Activated gamma-delta T cell (primary cell): ENCODE measurements around the gene G6PD.
"Not testable (repeated sequence)": the region's sequence is repeated elsewhere in the genome, so short reads cannot be mapped to it uniquely, and the experiment has no call there.

Experiments
- DNase-seq: peaks from one replicate; lab custom pipeline; 2025; lab: John Stamatoyannopoulos, UW
- total RNA-seq, 2 donors: gene quantifications; one replicate each; lab custom pipeline; 2026; lab: John Stamatoyannopoulos, UW

Gene G6PD
- 52.3 to 70.1 reads per million in 2 donors for total RNA-seq

DNA sequence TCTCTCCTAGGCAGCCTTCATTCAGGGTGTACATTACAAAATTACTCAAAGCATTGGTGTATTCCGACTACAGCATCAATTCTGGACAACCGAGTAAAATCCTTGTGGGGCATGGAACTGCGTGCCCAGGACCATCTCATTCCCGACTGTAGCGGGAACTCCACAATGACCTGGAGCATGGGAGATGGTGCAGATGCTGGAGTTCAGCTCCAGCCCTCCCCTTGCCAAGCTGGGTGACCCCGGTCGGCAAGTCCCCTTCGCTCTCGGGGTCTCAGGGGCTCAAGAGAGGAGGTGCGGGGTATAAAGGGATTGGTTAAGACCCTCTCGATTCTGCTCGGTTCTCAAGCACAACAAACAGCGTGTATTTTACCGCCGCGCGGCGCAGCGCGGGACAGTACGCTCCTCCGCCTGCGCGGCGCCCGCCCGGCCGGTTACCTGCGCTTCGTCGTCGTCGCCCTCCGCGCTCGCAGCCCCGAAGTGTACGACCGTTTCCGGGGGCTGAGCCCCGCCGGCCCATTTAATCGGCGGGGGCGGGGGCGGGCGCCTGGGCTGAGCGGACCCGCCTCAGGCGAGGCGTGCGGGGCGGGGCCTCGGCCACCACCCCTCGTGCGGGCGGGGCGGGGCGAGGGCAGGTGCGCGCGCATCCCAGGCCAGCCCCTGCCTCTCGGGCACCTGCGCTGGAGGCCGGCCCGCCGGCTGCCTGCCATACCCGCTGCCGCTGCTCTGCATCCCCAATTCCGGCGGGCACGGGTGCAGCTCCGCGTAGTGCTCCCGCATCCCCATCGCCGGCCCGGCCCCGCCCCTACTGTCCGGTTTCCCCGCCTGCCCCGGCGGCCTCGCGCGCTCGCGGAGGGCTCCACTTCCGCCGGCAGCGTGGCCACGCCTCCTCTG lies at the start of gene G6PD:
G6PD (minus strand) TSS at position 493 of the 891 bp plus-strand sequence. CDS start 691 bp downstream, outside the sequence.
- DNase-seq = peak; percentile 79

- no peak for DNase-seq
Observed at GRCh38 chrX:154595559-154596249, 49.1 kb upstream of the G6PD start.

DNA sequence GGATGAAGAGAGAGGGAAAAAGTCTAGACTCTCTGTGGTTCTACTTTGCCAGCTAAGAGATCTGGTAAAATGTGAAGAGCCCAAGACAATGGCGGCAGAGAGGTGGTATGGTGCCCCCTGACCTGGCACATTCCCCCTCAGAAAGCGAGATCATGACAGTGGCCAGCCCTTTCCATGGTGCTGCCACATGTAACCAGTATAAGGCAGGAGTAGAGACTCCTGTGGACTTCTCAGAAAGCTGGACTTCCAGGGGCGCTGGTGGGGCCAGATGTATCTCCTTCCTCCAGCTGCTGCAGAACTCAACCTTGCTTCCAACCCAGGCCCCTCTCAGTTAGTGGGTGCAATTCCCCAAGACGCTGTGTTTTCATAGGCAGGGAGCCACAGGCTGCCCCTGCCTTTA lies 47.8 kb upstream of the G6PD start:
- no peak for DNase-seq

DNA sequence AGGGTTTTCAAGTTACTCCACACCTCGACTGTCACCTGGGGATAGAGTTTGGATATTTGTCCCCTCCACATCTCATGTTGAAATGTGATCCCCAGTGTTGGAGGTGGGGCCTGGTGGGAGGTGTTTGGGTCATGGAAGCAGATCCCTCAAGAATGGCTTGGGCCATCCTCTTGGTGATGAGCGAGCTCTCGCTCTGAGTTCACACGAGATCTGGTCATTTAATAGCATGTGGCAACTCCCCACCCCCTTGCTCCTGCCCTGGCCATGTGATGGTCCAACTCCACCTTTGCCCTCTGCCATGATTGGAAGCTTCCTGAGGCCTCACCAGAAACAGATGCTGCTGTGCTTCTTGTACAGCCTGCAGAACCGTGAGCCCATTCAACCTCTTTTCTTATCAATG lies 46.6 kb upstream of the G6PD start:
- DNase-seq = no peak

DNA sequence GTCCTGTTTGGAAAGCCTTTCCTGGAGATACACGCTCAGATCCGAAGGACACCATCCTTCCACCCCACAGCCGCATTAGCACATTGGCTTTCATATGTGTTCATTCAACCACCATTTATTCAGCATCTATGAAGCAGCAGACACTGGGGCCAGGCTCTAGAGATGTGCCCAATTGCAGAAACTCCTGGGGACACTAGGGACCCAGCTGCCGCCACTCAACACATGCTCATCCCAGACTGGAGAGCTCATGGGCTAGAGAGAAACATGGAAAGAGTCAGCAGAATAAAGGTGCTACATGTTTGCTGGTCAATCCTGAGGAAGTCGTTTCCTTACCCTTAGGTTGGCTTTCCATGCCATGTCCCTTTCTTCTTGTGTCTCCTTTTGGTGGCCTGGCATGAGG lies 45.9 kb upstream of the G6PD start:
- DNase-seq = no peak

GRCh38 chrX:154590415-154590814 lies 43.8 kb upstream of the G6PD start:
- not testable (repeated sequence) for DNase-seq

- not testable (repeated sequence) for DNase-seq
Observed at GRCh38 chrX:154584585-154585183, 38.0 kb upstream of the G6PD start, which contains the start of gene CTAG1A. Gene CTAG1A (plus strand): TSS chrX:154585133. CDS start chrX:154585207, 74 bp downstream.

- DNase-seq = not testable (repeated sequence)
Observed at GRCh38 chrX:154582994-154583393, 36.3 kb upstream of the G6PD start.

DNA sequence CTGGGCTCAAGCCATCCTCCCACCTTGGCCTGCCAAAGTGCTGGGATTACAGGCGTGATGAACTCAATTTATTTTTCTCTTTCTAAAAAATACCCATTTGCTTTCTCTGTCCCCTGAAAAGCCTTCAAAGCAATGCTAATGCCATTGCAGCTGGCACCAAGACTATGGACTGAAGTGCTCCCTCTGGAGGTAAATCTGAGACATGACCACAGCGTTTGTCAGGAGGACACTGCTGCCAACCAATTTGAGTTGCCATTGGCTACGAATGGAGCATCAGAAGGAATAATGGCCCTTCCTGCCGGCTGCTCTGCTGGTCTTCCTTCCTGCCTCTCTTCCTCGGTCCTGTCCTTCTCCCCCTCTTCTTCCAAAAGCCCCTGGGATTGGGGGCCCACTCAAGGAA lies 28.4 kb upstream of the G6PD start:
- not testable (repeated sequence) for DNase-seq

GRCh38 chrX:154573061-154573460 lies 26.4 kb upstream of the G6PD start:
- not testable (repeated sequence) for DNase-seq

GRCh38 chrX:154570361-154570760 lies 23.7 kb upstream of the G6PD start:
- DNase-seq = not testable (repeated sequence)

GRCh38 chrX:154562295-154562694 lies 15.6 kb upstream of the G6PD start:
- DNase-seq = not testable (repeated sequence)

GRCh38 chrX:154560326-154560725 lies 13.7 kb upstream of the G6PD start:
- not testable (repeated sequence) for DNase-seq

DNA sequence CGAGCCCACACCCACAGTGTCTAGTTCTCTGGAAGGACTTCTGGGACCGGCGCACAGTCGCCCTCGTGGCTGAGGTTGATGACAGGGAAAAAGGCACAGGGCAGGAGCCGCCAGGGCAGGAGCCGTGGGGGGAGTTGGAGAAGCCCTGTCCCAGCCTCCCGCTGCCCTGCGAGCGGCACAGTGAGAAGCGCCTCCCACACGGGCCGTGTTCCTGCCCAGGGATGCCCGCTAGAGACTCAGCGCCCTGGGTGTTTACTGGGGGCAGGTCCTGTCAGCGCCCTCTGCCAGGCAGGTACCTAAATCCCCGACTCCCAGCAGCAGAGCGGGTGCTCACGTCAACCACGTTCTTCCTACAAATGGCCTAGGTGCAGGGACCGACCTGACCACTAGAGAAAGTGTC lies 12.2 kb upstream of the G6PD start:
- DNase-seq = not testable (repeated sequence)

GRCh38 chrX:154558060-154558690 lies 11.5 kb upstream of the G6PD start:
- not testable (repeated sequence) for DNase-seq

DNA sequence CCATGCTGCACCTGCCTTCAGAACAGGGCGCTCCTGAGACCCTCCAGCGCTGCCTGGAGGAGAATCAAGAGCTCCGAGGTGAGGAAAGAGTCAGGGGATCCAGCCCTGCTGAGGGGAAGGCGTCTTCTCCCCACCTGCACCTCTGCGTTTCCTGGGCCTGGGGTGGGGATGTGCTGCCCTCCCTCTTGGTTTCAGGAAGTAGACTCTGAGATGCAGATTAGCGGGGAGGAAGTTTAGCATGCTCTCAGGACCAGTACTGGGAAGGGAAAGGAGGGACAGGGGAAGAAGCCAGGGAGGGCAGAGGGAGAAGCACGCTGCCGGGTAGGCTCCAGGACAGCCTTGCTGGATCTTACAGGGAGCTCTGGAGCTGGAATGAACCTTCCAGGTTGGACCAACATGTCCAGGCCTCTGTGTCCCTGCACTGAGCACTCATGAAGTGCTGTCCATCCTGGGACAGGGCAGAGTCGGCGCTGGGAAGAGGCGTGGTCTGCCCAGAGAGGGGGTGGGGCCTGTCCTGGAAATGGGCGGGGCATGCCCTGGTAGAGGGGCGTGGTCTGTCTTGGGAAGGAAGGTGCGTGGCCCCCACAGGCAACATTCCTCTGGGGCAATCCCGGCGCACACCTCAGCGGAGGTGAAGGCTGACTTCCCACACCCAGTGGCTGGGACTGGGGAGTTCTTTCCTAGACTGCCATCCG lies 5.6 kb upstream of the G6PD start:
- DNase-seq = not testable (repeated sequence)

DNA sequence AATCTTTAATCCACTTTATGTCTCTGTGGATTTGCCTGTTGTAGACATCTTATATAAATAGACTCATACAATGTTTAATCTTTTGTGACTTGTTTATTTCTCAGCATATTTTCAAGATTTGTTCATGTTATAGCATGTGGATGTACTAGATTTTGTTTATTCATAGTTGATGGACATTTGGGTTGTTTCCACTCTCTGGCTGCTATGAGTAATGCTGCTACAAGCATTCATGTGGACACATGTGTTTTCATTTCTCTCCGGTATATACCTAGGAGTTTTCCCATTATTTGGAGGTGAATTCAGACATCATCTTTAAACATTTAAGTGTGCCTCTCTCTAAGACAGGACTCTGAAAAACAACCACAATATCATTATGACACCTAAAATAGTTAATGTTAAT lies 3.1 kb upstream of the G6PD start:
- no peak for DNase-seq

GRCh38 chrX:154548028-154548316 lies 1.3 kb upstream of the G6PD start:
- DNase-seq = no peak

GRCh38 chrX:154547245-154548027 lies 790 bp upstream of the G6PD start, which contains the start of gene IKBKG:
Gene IKBKG (plus strand): TSS chrX:154547620. CDS start chrX:154552003, 4,383 bp downstream.
- DNase-seq = peak; percentile 79

GRCh38 chrX:154545673-154546274 lies 872 bp downstream of the G6PD start:
- DNase-seq = no peak
